B cell (primary cell): ENCODE results near the gene TM9SF2. TPM values are rescaled to one million over a fixed set of nuclear protein-coding genes. Genes with fewer than 3 reads are reported as not detected.

Experiments
- ATAC-seq: fragments of 200-7000 bp; cut with Tn5 transposase; one replicate; pipeline ENCODE4 v1.10.0; 2021; ENCODE audit warnings: low read depth, mild to moderate bottlenecking, moderate number of reproducible peaks, moderate library complexity
- CTCF ChIA-PET: fragments of 350-600 bp; sonication (Branson Sonifier 250); formaldehyde crosslinking; loops from one replicate; lab custom pipeline; 2021; ENCODE audit warnings: antibody characterized with exemption, inconsistent platforms; lab: Charles Lee
- POLR2A ChIA-PET: fragments of 350-600 bp; sonication (Branson Sonifier 250); formaldehyde crosslinking; loops from one replicate; lab custom pipeline; 2021; ENCODE audit warnings: antibody characterized with exemption; lab: Charles Lee
- DNase-seq: peaks from one replicate; pipeline ENCODE4 v3.0.0; 2013
- H2AFZ ChIP-seq: 2 replicates; pipeline ENCODE4 v1.6.1; 2012; ENCODE audit warnings: mild to moderate bottlenecking, low read depth, low read length; ENCODE audit not compliant: insufficient read depth, poor library complexity, severe bottlenecking
- H3K27ac ChIP-seq, 2 donors: 1 replicate in 1 of 2; 2 replicates in 1 of 2; pipeline ENCODE4 v1.5.1; 2012 to 2013; ENCODE audit warnings: low read length in 2 of 2, mild to moderate bottlenecking in 2 of 2, moderate library complexity in 1 of 2
- H3K27me3 ChIP-seq, 4 experiments: fragments of 200-600 bp in 1 of 4; sonication (generic) in 1 of 4; replicated peaks in 1 of 4; 1 replicate in 2 of 4; 2 replicates in 2 of 4; pipeline versions ENCODE4 v1.6.1 to v1.7.0; 2013 to 2016; ENCODE audit warnings: low read length in 3 of 4, mild to moderate bottlenecking in 2 of 4, mixed read lengths in 1 of 4, moderate library complexity in 1 of 4; ENCODE audit not compliant: insufficient read depth in 4 of 4, control insufficient read depth in 3 of 4; ENCODE audit errors: control extremely low read depth in 1 of 4
- H3K36me3 ChIP-seq, 2 experiments: replicated peaks in 1 of 2; 1 replicate in 1 of 2; 2 replicates in 1 of 2; pipeline versions ENCODE4 v1.6.1 to v1.7.1; 2013; ENCODE audit warnings: low read length in 1 of 2; ENCODE audit not compliant: insufficient read depth in 2 of 2, control insufficient read depth in 1 of 2; ENCODE audit errors: control extremely low read depth in 1 of 2, extremely low read depth in 1 of 2
- H3K4me1 ChIP-seq, 2 donors: fragments of 200-600 bp in 1 of 2; sonication (generic) in 1 of 2; 1 replicate in 1 of 2; 2 replicates in 1 of 2; pipeline versions ENCODE4 v1.5.1 to v1.6.1; 2013 to 2017; ENCODE audit warnings: low read length in 2 of 2; ENCODE audit not compliant: control insufficient read depth in 2 of 2, insufficient read depth in 2 of 2
- H3K4me2 ChIP-seq: replicated peaks from 2 replicates; pipeline ENCODE3; 2012; ENCODE audit warnings: mild to moderate bottlenecking, low read depth, low read length; ENCODE audit not compliant: poor library complexity, severe bottlenecking
- H3K4me3 ChIP-seq, 5 experiments: fragments of 200-600 bp in 1 of 5; sonication (generic) in 1 of 5; 1 replicate in 3 of 5; 2 replicates in 2 of 5; pipeline versions ENCODE4 v1.5.1 to v1.7.0; 2011 to 2016; ENCODE audit warnings: low read length in 4 of 5, mild to moderate bottlenecking in 4 of 5, low read depth in 2 of 5, control low read depth in 1 of 5, moderate library complexity in 1 of 5; ENCODE audit not compliant: insufficient read depth in 1 of 5; ENCODE audit errors: control extremely low read depth in 1 of 5, extremely low read depth in 1 of 5
- H3K79me2 ChIP-seq: fragments of 200-600 bp; sonication (generic); one replicate; pipeline ENCODE4 v1.6.0; 2016; ENCODE audit warnings: low read length; ENCODE audit not compliant: control insufficient read depth, insufficient read depth
- H3K9ac ChIP-seq: fragments of 200-600 bp; sonication (generic); 2 replicates; pipeline ENCODE4 v1.6.1; 2017; ENCODE audit warnings: mild to moderate bottlenecking, low read length, moderate library complexity
- H3K9me3 ChIP-seq, 3 donors: one replicate each; pipeline versions ENCODE4 v1.6.1 to v1.7.1; 2013; ENCODE audit warnings: low read length in 2 of 3; ENCODE audit not compliant: control insufficient read depth in 2 of 3, insufficient read depth in 1 of 3; ENCODE audit errors: control extremely low read depth in 1 of 3
- H4K20me1 ChIP-seq: 2 replicates; pipeline ENCODE4 v1.6.0; 2012; ENCODE audit warnings: mild to moderate bottlenecking, low read length; ENCODE audit not compliant: insufficient read depth, control insufficient read depth, poor library complexity, severe bottlenecking
- H3K27ac Mint-ChIP-seq: one replicate; pipeline ENCODE4 v1.8.0; 2021; ENCODE audit warnings: mixed read lengths
- H3K27me3 Mint-ChIP-seq: one replicate; pipeline ENCODE4 v1.8.0; 2021; ENCODE audit warnings: mixed read lengths
- H3K4me1 Mint-ChIP-seq: one replicate; pipeline ENCODE4 v1.8.0; 2021; ENCODE audit warnings: mixed read lengths
- H3K4me3 Mint-ChIP-seq: one replicate; pipeline ENCODE4 v1.8.0; 2021; ENCODE audit warnings: mixed read lengths
- H3K9me3 Mint-ChIP-seq: one replicate; pipeline ENCODE4 v1.8.0; 2022; ENCODE audit warnings: mixed read lengths; ENCODE audit not compliant: insufficient read depth
- EZH2 ChIP-seq: IDR thresholded peaks from 2 replicates; pipeline ENCODE4 v1.6.1; 2012; ENCODE audit warnings: borderline replicate concordance, low read depth, mild to moderate bottlenecking, moderate library complexity, low read length; ENCODE audit not compliant: insufficient read depth, poor library complexity, severe bottlenecking
- WGBS: methylation state at CpG from one replicate; pipeline ENCODE4 v1.1.5; 2013; ENCODE audit warnings: missing lambda C conversion rate; ENCODE audit not compliant: insufficient coverage; 5-methylcytosine and 5-hydroxymethylcytosine counted together
- intact Hi-C: fragments of 100-400 bp; cut with micrococcal nuclease; formaldehyde crosslinking; loops from one replicate; pipeline ENCODE4 v1.10.0; 2022
- polyA plus RNA-seq: library from polyadenylated mRNA; depleted of rRNA; stranded (reverse); fragments of >200 nt; gene quantifications from 2 replicates; pipeline ENCODE4 v1.2.3, GENCODE V29; 2012
- total RNA-seq, 2 donors: library from RNA; stranded (reverse); fragments of 120-200 nt in 1 of 2; gene quantifications; 1 replicate in 1 of 2; 2 replicates in 1 of 2; pipeline versions ENCODE4 v1.2.3 to v1.2.4, GENCODE V29; 2013 to 2022
- TF ChIP-seq, protein P1 (sequence below): fragments of 200-600 bp; IDR thresholded peaks from one replicate; pipeline ENCODE4 v1.8.0; 2022; ENCODE audit warnings: antibody characterized with exemption, mild to moderate bottlenecking

Gene TM9SF2
- total and polyA plus RNA-seq, 2 donors (not counting 1 experiment from before 2014, with no cell fraction given): 20.2 to 63.6 TPM

DNA sequence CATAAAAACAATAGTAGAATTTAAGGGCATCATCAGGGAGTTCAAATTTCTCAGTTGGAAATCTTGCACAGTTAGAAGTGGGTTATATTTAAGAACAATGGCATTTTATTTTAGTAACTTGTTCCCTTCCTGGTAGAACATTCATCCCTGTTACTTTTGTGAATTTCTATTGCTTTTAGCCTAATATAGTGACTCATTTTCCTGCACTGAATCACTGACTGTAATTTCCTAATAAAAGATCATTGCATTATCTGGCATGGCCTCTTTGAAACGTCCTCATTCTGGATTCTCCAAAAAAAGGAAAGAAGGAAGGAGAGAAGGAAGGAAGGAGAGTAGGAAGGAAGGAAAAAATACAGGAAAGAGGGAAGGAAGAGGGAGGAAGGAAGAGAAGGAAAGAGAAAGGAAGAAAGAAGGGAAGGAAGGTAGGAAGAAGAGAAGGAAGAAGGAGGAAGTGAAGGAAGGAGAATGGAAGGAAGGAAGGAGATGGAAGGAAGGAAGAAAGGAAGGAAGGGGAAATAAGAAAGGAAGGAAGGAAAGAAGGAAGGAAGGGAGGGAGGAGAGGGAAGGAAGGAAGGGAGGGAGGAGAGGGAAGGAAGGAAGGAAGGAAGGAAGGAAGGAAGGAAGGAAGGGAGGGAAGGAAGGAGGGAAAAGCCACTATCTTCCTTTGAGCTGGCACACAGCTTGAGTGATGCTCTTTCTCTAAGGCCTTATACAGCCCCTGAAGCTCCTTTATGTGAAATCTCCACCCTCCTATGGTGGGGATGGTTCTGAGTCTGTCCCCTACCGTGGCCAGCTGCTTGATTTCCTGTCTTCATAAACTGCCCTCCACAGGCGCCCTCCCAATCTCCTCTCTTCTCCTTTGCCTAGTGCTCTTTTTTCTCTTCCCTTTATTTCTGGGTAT lies 29.8 kb upstream of the TM9SF2 start:
- H3K4me2 ChIP-seq: no peak overlapping the region
- no peaks in the 10 kb centered on the region for H3K4me1 Mint-ChIP-seq
- 80% methylated on average over 2 of the region's 3 CpGs for WGBS
- CTCF ChIA-PET: interaction anchor here (1.5 kb wide), 1 partner anchor 36 kb away, joined by 4 read pairs; no protein-coding TSS in a partner anchor
- H3K9me3 Mint-ChIP-seq: no peaks in the 10 kb centered on the region
- ATAC-seq (no peak), DNase-seq (no peak)
- no peaks in the 10 kb centered on the region for H3K36me3 ChIP-seq
- no peak overlapping the region for H3K4me3 ChIP-seq
- peaks cover 4% of the 10 kb centered on the region for H3K27me3 Mint-ChIP-seq
- no peaks in the 10 kb centered on the region for H4K20me1 ChIP-seq
- no peaks in the 10 kb centered on the region for H3K9me3 ChIP-seq
- H3K79me2 ChIP-seq: no peaks in the 10 kb centered on the region
- no peak overlapping the region for H3K27ac ChIP-seq
- no peaks in the 10 kb centered on the region for H3K27me3 ChIP-seq
- no peak overlapping the region for H2AFZ ChIP-seq
- TF ChIP-seq, protein P1, sequence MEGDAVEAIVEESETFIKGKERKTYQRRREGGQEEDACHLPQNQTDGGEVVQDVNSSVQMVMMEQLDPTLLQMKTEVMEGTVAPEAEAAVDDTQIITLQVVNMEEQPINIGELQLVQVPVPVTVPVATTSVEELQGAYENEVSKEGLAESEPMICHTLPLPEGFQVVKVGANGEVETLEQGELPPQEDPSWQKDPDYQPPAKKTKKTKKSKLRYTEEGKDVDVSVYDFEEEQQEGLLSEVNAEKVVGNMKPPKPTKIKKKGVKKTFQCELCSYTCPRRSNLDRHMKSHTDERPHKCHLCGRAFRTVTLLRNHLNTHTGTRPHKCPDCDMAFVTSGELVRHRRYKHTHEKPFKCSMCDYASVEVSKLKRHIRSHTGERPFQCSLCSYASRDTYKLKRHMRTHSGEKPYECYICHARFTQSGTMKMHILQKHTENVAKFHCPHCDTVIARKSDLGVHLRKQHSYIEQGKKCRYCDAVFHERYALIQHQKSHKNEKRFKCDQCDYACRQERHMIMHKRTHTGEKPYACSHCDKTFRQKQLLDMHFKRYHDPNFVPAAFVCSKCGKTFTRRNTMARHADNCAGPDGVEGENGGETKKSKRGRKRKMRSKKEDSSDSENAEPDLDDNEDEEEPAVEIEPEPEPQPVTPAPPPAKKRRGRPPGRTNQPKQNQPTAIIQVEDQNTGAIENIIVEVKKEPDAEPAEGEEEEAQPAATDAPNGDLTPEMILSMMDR: no peak
- TF ChIP-seq EZH2: no peak
- no peak overlapping the region for H3K27ac Mint-ChIP-seq
- no peak overlapping the region for H3K4me3 Mint-ChIP-seq
- POLR2A ChIA-PET: no interaction called here
- no peaks in the 10 kb centered on the region for H3K4me1 ChIP-seq
- intact Hi-C loops: no loop called here
- no peak overlapping the region for H3K9ac ChIP-seq

DNA sequence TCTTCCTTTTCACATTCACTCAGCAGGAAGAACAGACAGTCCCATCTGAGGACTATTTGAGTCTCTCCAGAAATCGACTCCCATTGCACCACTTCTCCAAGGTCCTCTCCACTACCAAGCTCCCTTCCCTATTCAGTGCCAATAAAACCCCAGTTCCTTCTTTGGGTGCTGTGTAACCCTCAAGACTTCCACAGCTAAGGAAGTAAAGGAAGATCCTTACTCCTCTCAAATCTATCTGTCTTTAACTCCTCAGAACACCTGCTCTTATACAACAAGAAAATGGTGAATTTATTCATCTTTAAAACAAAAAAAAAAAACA lies 29.2 kb upstream of the TM9SF2 start:
- POLR2A ChIA-PET: no interaction called here
- H3K9me3 Mint-ChIP-seq: no peaks in the 10 kb centered on the region
- CTCF ChIA-PET: interaction anchor here (0.7 to 1.5 kb wide), 2 partner anchors 35 to 1043 kb away, joined by 3 to 4 read pairs; no protein-coding TSS in a partner anchor

More for the DNA sequence above, 29.2 kb upstream of the TM9SF2 start:
- H3K9ac ChIP-seq: no peak overlapping the region
- intact Hi-C loops: no loop called here
- no peak overlapping the region for H3K27ac ChIP-seq
- Mint-ChIP-seq H3K4me1 (no peaks in the 10 kb centered on the region), H3K27ac (no peak overlapping the region), H3K27me3 (peaks cover 4% of the 10 kb centered on the region), H3K4me3 (no peak overlapping the region)
- 100% methylated on average over 1 of the region's 1 CpG for WGBS
- TF ChIP-seq EZH2: no peak
- TF ChIP-seq, protein P1: no peak
- H3K4me1 ChIP-seq: no peaks in the 10 kb centered on the region
- H3K79me2 ChIP-seq: no peaks in the 10 kb centered on the region
- no peak overlapping the region for H3K4me2 ChIP-seq
- H3K9me3 ChIP-seq: no peaks in the 10 kb centered on the region
- H2AFZ ChIP-seq: no peak overlapping the region
- no peak overlapping the region for H3K4me3 ChIP-seq
- DNase-seq (no peak), ATAC-seq (no peak)
- no peaks in the 10 kb centered on the region for H4K20me1 ChIP-seq
- no peaks in the 10 kb centered on the region for H3K36me3 ChIP-seq
- no peaks in the 10 kb centered on the region for H3K27me3 ChIP-seq
